NCI-H1694 treated with DMSO at 0.1 percent for 48 hours (cell line): Measurements from ENCODE around the gene PLPPR3.
"Not testable (repeated sequence)": the region's sequence is repeated elsewhere in the genome, so short reads cannot be mapped to it uniquely, and the experiment has no call there.

Experiments used
- DNase-seq: peaks from one replicate; lab custom pipeline; 2025; lab: John Stamatoyannopoulos, UW

PLPPR3 gene

DNA sequence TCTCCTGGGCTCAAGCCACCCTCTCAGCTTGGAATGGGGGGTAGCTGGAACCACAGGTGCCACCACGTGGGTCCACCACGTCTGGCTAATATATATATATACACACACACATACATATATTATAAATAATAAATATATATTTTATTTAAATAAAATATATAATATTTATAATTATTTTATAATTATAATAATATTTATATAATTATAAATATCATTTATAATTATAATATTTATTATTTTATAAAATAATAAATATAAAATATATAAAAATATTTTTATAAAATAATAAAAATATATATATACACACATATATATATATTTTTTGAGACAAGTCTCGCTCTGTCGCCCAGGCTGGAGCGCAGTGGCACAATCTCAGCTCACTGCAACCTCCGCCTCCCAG, 32.8 kb upstream of the PLPPR3 start:
- no peak for DNase-seq

DNA sequence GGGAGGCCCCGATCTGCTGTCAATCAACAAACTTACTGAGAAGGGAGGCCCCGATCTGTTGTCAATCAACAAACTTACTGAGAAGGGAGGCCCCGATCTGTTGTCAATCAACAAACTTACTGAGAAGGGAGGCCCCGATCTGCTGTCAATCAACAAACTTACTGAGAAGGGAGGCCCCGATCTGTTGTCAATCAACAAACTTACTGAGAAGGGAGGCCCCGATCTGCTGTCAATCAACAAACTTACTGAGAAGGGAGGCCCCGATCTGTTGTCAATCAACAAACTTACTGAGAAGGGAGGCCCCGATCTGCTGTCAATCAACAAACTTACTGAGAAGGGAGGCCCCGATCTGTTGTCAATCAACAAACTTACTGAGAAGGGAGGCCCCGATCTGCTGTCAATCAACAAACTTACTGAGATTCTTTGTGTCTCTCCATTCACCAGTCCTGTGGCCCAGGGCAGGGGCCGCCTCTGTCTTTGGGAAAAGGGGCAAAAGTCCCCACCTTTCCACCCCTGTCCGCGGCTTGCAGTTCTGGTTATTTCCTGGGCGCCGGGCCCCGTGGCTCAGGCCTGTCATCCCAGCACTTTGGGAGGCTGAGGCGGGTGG, 32.0 kb upstream of the PLPPR3 start:
- not testable (repeated sequence) for DNase-seq

DNA sequence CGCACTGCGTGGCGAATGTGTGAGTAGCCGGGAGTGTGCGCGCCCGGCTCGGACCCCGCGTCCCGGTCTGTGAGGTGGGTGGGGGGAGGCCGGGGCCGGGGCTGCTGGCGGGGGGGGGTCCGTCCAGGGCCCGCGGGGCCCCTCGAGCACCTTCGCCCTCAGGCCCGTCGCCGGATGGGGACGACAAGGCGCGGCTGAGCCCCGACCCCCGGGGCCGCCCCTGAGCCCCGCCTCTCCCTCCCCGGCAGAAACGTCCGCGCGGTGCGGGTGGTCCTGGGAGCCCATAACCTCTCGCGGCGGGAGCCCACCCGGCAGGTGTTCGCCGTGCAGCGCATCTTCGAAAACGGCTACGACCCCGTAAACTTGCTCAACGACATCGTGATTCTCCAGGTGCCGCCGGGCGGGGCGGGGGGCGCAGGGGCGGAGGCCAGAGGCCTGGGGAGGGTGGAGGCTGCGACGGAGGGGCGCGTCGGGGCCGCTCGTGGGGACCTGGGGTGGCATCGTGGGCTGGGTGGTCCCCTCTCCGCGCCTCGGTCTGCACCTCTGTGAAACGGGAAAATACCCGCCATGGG, 31.3 kb upstream of the PLPPR3 start:
- no peak for DNase-seq

DNA sequence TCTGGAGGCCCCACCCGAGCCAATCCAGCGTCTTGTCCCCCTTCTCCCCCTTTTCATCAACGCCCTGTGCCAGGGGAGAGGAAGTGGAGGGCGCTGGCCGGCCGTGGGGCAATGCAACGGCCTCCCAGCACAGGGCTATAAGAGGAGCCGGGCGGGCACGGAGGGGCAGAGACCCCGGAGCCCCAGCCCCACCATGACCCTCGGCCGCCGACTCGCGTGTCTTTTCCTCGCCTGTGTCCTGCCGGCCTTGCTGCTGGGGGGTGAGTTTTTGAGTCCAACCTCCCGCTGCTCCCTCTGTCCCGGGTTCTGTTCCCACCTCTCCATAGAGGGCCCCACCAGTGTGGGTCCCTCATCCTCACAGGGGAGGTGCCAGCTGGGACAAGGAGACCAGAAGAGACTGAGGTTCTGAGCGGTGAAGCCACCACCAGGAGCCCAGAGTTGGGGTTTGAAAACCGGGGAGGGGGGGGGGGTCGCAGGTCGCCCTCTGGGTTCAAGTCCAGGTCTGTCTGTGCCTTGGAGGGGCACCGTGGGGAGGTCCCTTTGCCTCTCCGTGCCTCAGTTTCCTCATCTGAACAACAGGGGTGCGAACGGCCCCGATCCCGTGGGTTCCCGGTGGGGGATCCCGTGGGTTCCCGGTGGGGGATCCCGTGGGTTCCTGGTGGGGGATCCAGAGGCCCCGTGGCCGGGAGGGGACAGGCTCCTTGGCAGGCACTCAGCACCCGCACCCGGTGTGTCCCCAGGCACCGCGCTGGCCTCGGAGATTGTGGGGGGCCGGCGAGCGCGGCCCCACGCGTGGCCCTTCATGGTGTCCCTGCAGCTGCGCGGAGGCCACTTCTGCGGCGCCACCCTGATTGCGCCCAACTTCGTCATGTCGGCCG, 30.6 kb upstream of the PLPPR3 start, which contains the start of gene ELANE:
Gene ELANE (plus strand): TSS at position 168 of the 878 bp plus-strand sequence. CDS start 26 bp downstream, at position 194.
- DNase-seq: no peak

DNA sequence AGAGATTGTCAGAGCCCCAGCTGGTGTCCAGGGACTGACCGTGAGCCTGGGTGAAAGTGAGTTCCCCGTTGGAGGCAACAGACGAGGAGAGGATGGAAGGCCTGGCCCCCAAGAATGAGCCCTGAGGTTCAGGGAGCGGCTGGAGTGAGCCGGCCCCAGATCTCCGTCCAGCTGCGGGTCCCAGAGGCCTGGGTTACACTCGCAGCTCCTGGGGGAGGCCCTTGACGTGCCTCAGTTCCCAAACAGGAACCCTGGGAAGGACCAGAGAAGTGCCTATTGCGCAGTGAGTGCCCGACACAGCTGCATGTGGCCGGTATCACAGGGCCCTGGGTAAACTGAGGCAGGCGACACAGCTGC, 29.2 kb upstream of the PLPPR3 start:
- no peak for DNase-seq

DNA sequence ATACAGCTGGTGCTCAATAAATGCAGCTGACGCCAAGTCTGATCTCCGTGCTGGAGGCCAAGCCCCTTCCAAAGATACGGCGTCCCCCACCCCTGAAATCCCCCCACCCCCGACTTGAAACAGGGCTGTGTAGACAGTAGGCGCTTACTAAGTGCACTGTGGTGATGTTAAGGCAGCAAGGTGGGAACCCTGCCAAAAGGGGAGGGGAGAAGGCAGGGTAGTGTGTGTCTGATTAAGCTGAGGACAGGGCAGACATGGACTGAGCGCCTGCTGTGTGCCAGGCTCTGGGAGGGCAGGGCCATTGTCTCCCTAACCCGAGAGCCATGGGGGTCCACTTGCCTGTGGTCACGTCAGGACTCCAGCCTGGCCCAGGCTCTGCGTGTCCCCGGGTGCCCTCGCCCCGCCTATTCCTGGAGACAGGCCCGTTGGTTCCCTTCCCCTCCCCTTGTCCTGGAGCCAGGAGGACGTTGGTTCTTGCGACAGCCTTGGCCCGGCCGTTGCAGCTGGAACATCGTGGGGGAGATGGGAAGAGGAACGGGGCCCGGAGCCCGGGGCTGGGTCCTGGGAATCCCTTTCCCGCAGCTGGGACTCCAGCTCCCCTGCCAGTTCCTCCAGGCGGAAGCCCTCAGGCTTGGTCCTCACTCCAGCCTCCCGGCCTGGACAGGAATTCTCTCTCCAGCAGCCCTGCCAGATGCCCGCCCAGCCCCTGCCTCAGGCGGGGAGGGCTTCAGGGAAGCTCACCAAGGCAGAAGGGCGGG, 28.6 kb upstream of the PLPPR3 start:
- no peak for DNase-seq

DNA sequence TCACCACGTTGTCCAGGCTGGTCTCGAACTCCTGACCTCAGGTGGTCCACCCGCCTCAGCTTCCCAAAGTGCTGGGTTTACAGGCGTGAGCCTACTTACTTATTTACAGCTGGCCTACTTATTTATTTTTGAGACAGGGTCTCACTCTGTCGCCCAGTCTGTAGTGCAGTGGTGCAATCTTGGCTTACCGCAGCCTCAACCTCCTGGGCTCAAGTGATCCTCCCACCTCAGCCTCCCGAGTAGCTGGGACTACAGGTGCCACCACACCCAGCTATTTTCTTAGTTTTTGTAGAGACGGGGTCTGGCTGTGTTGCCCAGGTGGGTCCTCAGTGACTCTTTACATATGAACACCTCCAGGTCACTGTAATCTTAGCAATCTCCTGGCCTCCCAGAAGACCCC, 27.4 kb upstream of the PLPPR3 start:
- DNase-seq: not testable (repeated sequence)

DNA sequence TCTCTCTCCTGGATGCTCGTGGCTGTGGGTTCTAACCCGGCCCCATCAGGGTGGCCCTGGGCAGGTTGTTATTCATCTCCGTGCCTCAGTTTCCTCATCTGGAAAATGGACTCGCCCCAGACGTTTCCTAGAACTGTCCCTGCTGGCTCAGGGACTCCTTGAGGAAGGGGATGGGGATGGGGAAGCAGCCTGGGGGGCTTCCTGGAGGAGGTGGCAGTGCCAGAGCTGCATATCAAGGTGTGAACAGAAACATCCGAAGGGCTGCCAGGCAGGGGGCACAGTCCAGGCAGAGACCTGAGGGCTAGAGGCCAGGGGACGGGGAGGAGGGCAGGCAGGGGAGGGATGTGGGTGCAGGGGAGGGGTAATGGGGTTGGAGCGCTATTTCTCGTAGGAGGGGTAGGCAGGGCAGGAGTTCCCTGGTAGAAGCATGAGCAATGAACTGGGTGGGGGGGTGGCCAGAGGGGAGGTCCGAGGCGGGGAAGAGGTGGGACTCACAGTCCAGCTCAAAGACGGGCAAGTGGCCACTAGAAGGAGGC, 26.7 kb upstream of the PLPPR3 start:
- DNase-seq: no peak

DNA sequence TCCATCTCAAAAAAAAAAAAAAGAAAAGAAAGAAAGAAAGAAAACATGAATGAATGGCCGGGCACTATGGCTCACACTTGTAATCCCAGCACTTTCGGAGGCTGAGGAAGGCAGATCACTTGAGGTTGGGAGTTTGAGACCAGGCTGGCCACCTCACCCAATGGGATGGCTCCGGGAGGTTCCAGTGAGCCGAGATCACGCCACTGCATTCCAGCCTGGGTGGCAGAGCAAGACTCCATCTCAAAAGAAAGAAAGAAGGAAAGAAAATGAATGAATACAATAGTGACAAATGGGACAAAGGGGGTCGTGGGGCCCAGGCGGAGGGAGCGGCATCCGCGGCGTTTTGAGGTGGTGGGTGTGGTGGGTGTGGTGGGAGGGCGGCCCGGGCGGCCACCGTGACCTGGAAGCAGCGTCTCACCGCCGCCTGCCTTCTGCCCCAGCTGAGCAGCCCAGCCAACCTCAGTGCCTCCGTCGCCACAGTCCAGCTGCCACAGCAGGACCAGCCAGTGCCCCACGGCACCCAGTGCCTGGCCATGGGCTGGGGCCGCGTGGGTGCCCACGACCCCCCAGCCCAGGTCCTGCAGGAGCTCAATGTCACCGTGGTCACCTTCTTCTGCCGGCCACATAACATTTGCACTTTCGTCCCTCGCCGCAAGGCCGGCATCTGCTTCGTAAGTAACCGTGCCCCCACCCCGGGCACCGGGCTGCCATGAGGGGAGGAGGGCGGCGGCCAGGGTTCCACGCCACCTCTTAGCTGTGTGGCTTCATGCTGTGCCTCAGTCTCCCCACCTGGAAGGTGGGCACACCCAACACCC, 24.2 kb upstream of the PLPPR3 start:
- no peak for DNase-seq

DNA sequence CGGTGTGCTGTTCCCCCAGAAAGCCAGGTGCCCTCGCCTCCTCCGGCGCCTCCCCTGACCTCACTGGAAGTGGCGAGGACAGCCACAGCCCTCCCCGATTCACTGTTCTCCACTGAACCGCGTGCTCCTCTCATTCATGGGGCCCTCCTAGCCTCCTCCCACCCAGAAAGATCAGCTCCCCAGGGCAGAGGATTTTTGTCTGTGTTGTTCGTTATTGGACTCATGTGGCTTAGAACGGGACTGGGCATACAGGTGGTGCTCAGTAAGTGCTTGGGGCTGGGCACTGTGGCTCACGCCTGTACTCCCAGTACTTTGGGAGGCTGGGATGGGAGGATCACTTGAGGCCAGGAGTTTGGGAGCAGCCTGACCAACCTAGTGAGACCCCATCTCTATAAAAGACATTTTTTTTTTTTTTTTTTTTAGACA, 22.8 kb upstream of the PLPPR3 start:
- DNase-seq: no peak

DNA sequence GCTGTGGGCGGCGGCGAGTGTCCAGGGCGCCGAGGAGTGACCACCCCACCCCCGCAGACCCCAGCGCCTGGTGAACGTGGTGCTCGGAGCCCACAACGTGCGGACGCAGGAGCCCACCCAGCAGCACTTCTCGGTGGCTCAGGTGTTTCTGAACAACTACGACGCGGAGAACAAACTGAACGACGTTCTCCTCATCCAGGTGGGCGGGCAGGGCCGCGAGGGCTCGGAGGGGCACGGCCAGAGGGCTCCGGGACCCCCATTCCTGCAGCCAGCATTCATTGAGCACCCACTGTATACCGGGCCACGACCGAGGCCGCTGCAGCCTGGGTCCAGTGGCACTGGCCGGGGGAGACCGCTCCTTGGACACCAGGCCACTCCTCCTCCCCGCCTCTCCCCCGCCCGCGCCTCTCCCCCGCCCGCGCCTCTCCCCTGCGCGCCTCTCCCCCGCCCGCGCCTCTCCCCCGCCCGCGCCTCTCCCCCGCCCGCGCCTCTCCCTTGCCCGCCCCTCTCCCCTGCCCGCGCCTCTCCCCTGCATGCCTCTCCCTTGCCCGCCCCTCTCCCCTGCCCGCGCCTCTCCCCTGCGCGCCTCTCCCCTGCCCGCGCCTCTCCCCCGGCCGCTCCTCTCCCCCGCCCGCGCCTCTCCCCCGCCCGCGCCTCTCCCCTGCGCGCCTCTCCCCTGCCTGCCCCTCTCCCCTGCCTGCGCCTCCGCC, 22.2 kb upstream of the PLPPR3 start:
- DNase-seq: no peak

DNA sequence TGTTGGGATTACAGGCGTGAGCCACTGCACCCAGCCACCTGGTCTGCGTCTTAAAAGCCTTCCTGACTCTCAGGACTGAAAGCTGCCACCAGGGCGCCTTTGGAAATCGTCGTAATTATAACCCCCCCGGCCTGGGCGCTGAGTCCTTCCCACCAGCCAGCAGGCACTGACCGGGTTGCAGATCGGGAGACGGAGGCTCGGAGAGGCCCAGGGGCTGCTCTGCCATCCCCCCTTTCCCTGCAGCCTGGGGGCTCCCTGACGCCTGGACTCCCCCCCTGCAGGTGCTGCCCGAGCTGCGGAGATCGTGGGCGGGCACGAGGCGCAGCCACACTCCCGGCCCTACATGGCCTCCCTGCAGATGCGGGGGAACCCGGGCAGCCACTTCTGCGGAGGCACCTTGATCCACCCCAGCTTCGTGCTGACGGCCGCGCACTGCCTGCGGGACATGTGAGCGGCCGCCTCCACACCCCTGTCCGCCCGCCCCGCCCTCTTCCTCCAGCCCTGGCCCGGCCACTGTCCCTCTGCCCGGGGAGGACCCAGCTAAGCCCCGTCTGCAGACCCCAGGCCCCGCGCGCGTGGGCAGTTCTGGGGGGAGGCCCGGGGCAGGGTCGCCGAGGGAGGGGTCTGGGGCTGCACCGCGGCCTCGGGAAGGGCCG, 21.6 kb upstream of the PLPPR3 start:
- DNase-seq: no peak

DNA sequence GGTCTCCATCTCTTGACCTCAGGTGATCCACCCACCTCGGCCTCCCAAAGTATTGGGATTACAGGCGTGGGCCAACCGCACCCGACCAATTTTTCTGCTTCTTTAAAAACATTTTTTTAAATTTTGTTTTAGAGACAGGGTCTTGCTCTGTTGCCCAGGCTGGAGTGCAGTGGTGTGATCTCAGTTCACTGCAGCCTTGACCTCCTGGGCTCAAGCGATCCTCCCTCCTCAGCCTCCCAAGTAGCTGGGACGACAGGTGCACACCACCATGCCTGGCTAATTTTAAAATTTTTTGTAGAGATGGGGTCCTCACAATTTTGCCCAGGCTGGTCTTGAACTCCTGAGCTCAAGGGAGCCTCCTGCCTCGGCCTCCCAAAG, 21.0 kb upstream of the PLPPR3 start:
- not testable (repeated sequence) for DNase-seq

DNA sequence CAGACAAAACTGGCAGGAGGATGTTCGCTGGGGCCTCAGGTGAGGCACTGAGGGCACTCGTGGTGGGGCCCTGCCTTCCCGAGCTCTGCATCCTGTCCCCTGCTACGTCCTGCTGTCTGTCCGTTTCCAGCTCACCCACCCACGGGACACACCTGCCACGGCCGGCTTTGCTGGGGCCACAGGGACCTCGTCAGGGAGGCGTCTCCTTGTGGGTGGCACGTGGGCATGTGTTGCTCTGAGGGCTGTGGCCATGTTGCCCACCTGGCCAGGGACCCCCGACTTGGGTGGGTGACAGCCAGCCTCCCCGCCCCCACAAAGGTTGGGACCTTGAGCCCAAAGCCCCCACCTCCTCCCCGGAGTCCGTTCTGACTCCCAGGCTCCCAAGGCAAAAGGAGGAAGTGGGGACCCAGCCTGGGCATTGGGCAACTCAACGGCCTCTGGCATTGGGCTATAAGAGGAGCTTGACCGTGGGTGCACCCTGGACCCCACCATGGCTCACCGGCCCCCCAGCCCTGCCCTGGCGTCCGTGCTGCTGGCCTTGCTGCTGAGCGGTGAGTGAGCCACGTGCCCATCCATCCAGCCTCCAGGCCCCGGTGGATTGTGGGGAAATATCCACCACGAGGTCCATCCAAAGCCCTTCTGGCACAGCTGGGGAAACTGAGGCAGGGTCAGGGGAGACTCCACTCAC, 18.9 kb upstream of the PLPPR3 start, which contains the start of gene PRTN3:
Gene PRTN3 (plus strand): TSS at position 481 of the 688 bp plus-strand sequence. CDS start 10 bp downstream, at position 491.
- no peak for DNase-seq

DNA sequence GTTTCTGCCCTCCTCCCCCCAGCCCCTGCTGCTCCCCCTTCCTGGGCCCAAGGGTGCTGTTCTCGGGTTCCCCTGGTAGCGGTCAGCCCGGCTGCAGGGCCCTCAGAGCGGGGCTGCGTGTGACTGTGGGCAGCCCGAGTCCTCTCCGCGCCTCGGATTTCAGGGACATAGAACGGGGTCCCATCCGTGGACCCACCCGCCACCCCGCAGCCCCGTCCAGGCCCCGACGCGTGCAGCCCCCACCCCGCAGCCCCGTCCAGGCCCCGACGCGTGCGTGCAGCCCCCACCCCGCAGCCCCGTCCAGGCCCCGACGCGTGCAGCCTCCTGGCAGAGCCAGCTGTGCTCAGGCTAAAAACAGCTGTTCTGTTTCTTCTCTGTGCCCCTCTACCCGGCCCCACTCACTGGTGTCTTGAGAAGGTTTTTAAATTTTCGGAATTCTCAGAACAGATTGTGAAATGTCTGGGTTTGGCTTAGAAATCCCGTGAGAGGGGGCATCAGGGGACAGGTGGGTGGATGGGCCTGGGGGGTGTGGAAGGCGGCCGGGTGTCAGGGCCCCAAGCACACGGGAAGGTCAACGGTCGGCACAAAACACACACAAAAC, 13.6 kb upstream of the PLPPR3 start:
- DNase-seq: no peak

DNA sequence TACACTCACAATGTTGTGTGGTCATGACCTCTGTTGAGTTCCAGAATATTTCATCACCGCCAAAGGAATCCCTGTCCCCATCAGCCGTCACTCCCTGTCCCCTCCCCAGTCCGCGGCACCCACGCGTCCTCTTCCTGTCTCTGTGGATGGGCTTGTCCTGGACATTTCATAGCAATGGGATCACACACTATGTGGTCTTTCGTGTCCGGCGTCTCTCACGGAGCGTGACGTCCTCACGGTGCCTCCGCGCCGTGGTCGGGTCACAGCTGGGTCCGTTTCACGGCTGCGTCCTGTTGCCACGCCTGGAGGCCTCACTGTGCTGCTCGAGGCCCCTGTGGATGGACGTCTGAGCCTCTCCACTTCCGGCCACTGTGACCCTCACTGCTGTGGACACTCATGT, 12.5 kb upstream of the PLPPR3 start:
- no peak for DNase-seq

DNA sequence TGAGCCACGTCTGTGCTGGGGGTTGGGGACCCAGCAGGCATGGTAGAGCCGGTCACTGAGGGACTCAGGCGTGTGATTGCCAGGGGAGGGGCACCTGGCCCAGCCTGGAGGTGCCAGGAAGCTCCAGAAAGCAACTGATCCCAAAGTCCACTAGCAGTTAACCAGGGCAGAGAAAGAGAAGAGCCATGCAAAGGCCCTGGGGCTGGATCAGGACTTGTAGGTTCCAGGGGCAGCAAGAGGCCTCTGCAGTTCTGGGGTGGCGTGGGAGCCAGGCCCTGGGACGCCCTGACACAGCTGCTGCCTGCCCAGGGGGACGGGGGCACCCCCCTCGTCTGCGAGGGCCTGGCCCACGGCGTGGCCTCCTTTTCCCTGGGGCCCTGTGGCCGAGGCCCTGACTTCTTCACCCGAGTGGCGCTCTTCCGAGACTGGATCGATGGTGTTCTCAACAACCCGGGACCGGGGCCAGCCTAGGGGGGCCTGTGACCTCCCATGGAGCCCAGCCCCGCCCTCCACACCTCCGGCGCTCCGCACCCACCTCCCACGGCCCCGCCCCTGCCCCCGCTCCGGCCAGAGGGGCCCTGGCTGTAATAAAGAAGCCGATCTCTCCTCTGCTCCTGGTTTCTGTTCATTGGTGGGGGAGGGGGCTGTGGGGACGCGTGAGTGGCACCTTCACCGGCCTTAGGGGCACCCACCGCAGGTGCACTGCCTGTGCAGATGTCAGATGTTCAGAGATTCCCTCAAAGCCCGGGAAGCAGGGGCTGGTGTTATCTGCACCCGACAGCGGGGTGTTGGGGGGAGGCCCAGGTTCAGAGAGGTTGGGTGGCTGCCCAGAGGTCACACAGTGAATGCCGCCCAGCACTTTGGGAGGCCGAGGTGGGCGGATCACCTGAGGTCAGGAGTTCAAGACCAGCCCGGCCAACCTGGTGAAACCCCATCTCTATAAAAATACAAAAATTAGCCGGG, 9.9 kb upstream of the PLPPR3 start:
- DNase-seq: no peak
